Measurements from ENCODE around the gene SPOP.

SPOP gene

GRCh38 chr17:49578414-49578813 is 99.5 kb downstream of the SPOP start:
- no peak for DNase-seq (ENCODE audit: low read depth)
- no peak for TF ChIP-seq CTCF (conservative IDR thresholded peaks at IDR 0.05; ENCODE audit: low read length)
- no peak overlapping the region for H3K4me3 ChIP-seq (ENCODE audit: low read length)

- DNase-seq (ENCODE audit: low read depth), result no peak
- H3K4me3 ChIP-seq (ENCODE audit: low read length), result no peak overlapping the region
Observed at GRCh38 chr17:49577963-49578362, 99.9 kb downstream of the SPOP start.

GRCh38 chr17:49577650-49577934 is 100.3 kb downstream of the SPOP start:
- TF ChIP-seq CTCF (conservative IDR thresholded peaks at IDR 0.05; ENCODE audit: low read length), result no peak
- no peak overlapping the region for H3K4me3 ChIP-seq (ENCODE audit: low read length)
- no peak for DNase-seq (ENCODE audit: low read depth)

More at GRCh38 chr17:49577963-49578362, 99.9 kb downstream of the SPOP start:
- TF ChIP-seq CTCF (conservative IDR thresholded peaks at IDR 0.05; ENCODE audit: low read length), result no peak

GRCh38 chr17:49576917-49577649 is 100.8 kb downstream of the SPOP start:
- H3K4me3 ChIP-seq (ENCODE audit: low read length), result peak overlapping the region; percentile 69
- TF ChIP-seq CTCF (conservative IDR thresholded peaks at IDR 0.05; ENCODE audit: low read length), result no peak
- no peak for DNase-seq (ENCODE audit: low read depth)

GRCh38 chr17:49576088-49576916 is 101.6 kb downstream of the SPOP start:
- peak; percentile 40 for DNase-seq (ENCODE audit: low read depth)
- no peak for TF ChIP-seq CTCF (conservative IDR thresholded peaks at IDR 0.05; ENCODE audit: low read length)
- H3K4me3 ChIP-seq (ENCODE audit: low read length), result peak overlapping the region; percentile 69

GRCh38 chr17:49575679-49576087 is 102.2 kb downstream of the SPOP start, which contains the start of gene NXPH3:
Gene NXPH3 (plus strand): TSS chr17:49575871. CDS start chr17:49576220, 349 bp downstream.
- TF ChIP-seq CTCF (conservative IDR thresholded peaks at IDR 0.05; ENCODE audit: low read length), result no peak; the same call in 1 of the 2 replicates
- H3K4me3 ChIP-seq (ENCODE audit: low read length), result peak within 1 kb of the TSS; percentile 69
- DNase-seq (ENCODE audit: low read depth), result peak; percentile 49

Data from AG10803 (cell line).